Measurements from ENCODE around the gene WDR86.

WDR86 gene

GRCh38 chr7:151378011-151378410 is 31.8 kb downstream of the WDR86 start:
- no peak for DNase-seq

- no peak for DNase-seq
Measured at GRCh38 chr7:151377406-151377805, 32.4 kb downstream of the WDR86 start.

GRCh38 chr7:151376218-151376902 is 33.5 kb downstream of the WDR86 start:
- no peak for DNase-seq

GRCh38 chr7:151375530-151376217 is 34.2 kb downstream of the WDR86 start:
- DNase-seq: no peak

- no peak for DNase-seq
Measured at GRCh38 chr7:151374726-151375125, 35.1 kb downstream of the WDR86 start.

GRCh38 chr7:151374139-151374538 is 35.7 kb downstream of the WDR86 start:
- DNase-seq: no peak

- no peak for DNase-seq
Measured at GRCh38 chr7:151373599-151373998, 36.2 kb downstream of the WDR86 start.

- DNase-seq: no peak
Measured at GRCh38 chr7:151372612-151373265, 37.1 kb downstream of the WDR86 start.

- DNase-seq: no peak
Measured at GRCh38 chr7:151371266-151371665, 38.6 kb downstream of the WDR86 start.

GRCh38 chr7:151368136-151368571 is 41.7 kb downstream of the WDR86 start:
- peak; percentile 84 for DNase-seq

GRCh38 chr7:151367284-151367683 is 42.6 kb downstream of the WDR86 start:
- DNase-seq: no peak

GRCh38 chr7:151366880-151367222 is 43.0 kb downstream of the WDR86 start:
- no peak for DNase-seq

GRCh38 chr7:151366166-151366879 is 43.5 kb downstream of the WDR86 start:
- DNase-seq: no peak

- DNase-seq: no peak
Measured at GRCh38 chr7:151363182-151363581, 46.7 kb downstream of the WDR86 start.

GRCh38 chr7:151361193-151361959 is 48.5 kb downstream of the WDR86 start:
- DNase-seq: no peak

GRCh38 chr7:151352512-151352911 is 57.3 kb downstream of the WDR86 start:
- DNase-seq: no peak

GRCh38 chr7:151351967-151352366 is 57.9 kb downstream of the WDR86 start:
- peak; percentile 62 for DNase-seq

GRCh38 chr7:151351027-151351426 is 58.8 kb downstream of the WDR86 start:
- peak; percentile 50 for DNase-seq

- DNase-seq: no peak
Measured at GRCh38 chr7:151349507-151349853, 60.4 kb downstream of the WDR86 start.

- DNase-seq: no peak
Measured at GRCh38 chr7:151348970-151349369, 60.9 kb downstream of the WDR86 start.

- DNase-seq: no peak
Measured at GRCh38 chr7:151347200-151347599, 62.6 kb downstream of the WDR86 start.

GRCh38 chr7:151346470-151346769 is 63.4 kb downstream of the WDR86 start:
- DNase-seq: no peak

Measured in suppressor macrophage treated with lipopolysaccharide for 4 hours (primary cell).